HG02678 (cell line): ENCODE measurements around the gene CNBD2.
"Not testable (repeated sequence)": the region's sequence is repeated elsewhere in the genome, so short reads cannot be mapped to it uniquely, and the experiment has no call there.

Source experiments
- ATAC-seq: cut with Tn5 transposase; IDR thresholded peaks from one replicate; pipeline ENCODE4 v1.9.1; 2021; ENCODE audit warnings: mild to moderate bottlenecking, moderate library complexity; ENCODE audit not compliant: unreplicated experiment

CNBD2 gene

DNA sequence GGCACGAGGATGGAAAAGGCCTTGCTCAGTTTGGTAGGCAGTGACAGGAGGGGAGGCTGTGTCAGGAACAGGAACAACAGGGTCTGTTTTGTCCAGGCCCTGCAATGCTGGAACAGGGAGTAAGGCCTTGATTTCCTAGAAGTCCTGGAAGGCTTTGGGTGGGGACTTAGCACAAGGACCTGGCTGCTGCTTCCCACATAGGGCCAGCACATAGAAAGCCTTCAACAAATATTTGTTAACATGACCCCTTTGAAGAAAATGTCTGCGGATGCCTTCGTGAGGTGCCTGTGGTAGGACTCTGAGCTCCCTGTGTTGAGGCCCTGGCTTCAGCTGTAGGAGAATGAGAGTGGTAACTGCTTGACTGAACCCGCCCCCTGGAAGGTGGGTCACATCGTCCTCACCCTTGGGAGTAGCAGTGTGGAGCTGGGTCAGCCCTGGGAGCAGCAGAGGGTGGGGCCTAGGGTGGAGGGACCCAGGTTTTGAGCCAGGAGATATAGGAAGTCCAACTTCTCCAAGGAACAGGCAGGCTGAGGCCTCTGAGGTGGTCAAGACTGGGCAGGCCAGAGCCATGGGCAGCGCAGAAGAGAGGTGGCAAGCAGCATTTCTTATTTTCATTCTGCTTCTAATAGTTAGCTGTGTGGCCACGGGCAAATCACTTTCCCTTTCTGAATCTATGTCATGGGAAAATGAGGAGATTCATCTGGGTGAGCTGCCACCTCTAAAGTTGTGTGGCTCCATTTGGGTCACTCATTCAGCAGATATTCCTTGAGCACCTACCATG, 50.0 kb downstream of the CNBD2 start:
- no peak for ATAC-seq

DNA sequence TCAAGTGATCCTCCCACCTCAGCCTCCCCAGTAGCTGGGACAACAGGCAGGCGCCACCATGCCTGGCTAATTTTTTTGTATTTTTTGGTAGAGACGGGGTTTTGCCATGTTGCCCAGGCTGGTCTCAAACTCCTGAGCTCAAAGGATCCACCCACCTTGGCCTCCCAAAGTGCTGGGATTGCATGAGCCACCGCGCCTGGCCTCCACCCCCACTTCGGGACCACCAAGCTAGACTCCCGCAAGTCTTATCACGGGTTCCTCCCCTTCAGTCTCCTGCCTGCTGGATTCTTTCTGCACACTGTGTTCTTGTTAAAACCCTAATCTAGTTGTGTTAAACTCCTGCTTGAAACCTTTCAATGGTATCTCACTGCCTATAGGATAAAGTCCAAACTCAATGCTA, 57.7 kb downstream of the CNBD2 start:
- ATAC-seq: not testable (repeated sequence)

GRCh38 chr20:36028106-36028808, 59.9 kb downstream of the CNBD2 start:
- no peak for ATAC-seq

DNA sequence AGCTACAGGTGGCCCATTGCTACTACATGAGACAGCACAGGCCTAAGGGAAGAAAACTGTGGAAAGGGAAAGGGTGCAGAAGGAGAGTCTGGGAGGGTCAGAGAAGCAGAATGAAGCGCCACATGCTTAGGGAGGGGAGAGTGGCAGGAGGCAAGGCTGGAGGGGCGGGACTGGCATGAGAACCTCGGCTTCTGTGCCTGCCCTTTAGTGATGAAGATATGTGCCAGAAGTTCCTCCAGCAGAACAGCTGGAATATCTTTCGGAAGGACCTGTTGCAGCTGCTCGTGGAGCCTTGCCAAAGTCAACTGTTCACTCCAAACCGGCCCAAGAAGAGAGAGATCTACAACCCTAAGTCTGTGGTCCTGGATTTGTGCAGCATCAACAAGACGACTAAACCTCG, 61.8 kb downstream of the CNBD2 start:
- no peak for ATAC-seq

DNA sequence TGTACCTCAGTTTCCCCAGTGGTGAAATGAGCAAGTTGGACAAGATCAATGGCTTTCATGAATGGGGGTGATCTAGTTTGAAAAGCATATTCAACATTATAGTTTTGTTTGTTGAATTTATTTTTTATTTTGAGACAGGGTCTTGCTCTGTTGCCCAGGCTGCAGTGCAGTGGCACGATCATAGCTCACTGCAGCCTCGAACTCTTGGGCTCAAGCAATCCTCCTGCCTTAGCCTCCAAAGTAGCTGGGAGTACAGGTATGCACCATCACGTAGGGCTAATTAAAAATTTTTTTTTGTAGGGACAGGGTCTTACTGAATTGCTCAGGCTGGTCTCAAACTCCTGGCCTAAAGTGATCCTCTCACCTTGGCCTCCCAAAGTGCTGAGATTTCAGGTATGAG, 63.4 kb downstream of the CNBD2 start:
- no peak for ATAC-seq

- no peak for ATAC-seq
Observed at GRCh38 chr20:36034875-36035274, 66.5 kb downstream of the CNBD2 start.

GRCh38 chr20:36035745-36036144, 67.4 kb downstream of the CNBD2 start:
- ATAC-seq: no peak

DNA sequence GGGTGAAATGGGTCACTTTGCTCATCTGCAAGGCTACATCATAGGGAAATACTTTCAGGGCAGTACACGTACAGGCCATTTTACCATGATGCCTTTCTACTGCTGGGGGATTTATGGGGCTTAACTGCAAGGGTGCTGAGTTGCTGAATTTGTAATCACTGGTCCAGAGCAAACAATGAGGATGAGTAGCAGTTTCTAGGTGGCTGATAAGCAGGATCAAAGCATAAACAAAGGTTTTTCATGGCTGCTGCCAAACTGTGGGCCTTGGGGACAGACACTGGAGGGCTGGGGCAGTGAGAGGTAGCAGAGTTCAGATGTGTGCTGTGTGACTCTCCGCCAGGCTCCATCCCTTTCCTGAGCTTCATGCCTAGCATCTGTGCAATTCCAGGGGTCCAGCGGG, 68.3 kb downstream of the CNBD2 start:
- ATAC-seq: no peak

DNA sequence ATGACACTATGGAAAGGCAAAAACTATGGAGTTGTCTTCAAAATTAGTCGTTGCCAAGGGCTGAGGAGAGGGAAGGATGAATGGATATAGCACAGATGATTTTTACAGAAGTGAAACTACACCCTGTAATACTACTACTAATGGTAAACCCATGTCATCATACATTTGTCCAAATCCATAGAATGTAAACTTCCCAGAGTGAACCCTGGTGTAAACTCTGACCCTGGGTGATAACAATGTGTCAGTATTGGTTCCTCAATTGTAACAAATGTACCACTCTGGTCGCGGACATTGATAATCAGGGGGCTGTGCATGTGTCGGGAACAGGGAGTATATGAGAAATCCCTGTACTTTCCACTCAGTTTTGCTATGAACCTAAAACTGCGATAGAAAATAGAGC, 72.2 kb downstream of the CNBD2 start:
- ATAC-seq: no peak

DNA sequence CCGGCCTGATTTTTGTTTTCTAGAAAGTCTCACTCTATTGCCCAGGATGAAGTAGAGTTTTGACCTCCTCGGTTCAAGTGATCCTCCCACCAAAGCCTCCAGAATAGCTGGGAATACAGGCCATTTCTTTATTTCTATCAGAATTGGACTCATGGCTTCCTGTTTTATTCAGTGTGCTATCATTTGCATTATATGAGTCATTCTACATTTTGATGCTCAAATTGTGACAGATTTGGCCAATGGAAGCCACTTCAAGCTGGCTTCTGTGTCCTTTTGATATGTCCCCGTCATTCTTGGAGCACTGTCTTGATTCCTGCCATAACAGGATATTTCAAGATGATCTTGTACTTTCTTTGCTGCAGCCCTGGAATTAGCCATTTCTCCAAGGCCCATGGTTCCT, 75.1 kb downstream of the CNBD2 start:
- ATAC-seq: no peak

- ATAC-seq: no peak
Observed at GRCh38 chr20:36043892-36044515, 75.6 kb downstream of the CNBD2 start.

DNA sequence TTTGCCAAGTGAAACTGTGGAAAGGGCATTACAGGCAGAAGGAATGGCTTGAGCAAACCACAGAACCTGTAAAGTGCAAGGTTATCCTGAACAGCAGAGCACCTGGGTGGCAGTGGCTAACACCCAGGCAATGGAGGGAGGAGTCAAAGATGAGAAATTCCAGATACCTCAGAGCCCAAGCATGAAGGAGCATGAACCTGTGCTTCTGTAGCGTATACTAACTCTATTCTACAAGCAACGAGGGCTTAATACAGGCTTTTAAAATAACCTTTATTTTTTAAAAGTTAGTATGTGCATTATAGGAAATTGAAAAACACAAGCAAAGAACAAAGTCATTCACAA, 77.0 kb downstream of the CNBD2 start:
- ATAC-seq: no peak

GRCh38 chr20:36046073-36046798, 77.8 kb downstream of the CNBD2 start:
- not testable (repeated sequence) for ATAC-seq

- ATAC-seq: not testable (repeated sequence)
Observed at GRCh38 chr20:36049408-36049807, 81.0 kb downstream of the CNBD2 start.

GRCh38 chr20:36050436-36051317, 82.3 kb downstream of the CNBD2 start:
- peak; percentile 92 for ATAC-seq

DNA sequence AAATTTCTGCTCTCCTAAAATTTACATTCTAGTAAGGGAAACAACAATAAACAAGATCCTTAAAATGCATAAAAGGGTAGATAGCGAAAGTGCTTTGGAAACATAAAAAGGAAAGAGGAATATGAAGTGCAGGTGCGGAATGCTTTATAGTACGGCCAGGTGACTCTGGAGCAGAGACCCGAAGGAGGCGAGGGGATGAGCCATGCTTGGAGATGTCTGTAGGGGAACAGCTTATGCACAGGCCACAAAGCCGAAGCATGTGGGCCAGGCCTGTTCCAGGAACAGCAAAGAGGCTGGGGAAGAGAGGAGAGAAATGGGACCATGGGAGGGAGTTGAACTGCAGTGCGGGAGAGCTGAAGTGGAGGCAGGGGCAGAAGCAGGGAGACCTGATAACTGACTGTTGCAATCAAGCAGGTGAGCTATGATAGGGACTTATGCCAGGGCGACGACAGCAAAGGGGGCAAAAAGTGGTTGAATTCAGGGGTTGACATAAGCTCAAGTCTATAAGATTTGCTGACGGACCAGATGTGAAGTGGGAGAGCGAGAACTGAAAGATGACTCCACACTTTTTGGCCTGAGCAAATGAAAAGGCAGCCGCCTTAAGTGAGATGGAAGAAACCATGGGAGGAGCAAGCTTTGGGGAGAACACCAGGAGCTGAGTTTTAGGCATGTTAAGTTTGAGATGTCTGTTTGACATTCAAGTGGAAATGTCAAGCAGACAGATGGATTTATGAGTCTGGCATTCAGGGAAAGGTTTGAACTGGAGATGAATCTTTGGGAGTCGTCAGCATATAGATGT, 83.1 kb downstream of the CNBD2 start:
- ATAC-seq: no peak

- ATAC-seq: no peak
Observed at GRCh38 chr20:36052117-36052513, 83.7 kb downstream of the CNBD2 start.

DNA sequence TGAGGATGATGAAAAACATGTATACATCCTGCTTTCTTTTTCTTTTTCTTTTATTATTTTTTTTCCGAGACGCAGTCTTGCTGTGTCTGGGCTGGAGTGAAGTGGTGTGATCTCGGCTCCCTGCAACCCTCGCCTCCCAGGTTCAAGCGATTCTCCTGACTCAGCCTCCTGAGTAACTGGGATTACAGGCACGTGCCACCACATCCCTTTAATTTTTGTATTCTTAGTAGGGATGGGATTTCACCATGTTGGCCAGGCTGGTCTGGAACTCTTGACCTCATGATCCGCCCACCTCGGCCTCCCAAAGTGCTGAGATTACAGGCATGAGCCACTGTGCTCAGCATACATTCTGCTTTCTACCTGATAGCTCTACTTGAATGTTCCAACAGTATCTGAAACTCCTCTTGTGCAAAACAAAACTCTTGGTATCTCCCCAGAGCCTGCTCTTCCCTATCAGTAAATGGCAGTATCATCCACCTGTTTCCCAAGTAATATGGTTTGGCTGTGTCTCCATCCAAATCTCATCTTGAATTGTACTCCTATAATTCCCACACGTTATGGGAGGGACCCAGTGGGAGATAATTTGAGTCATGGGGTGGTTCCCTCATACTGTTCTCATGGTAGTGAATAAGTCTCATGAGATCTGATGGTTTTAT, 85.6 kb downstream of the CNBD2 start:
- not testable (repeated sequence) for ATAC-seq

DNA sequence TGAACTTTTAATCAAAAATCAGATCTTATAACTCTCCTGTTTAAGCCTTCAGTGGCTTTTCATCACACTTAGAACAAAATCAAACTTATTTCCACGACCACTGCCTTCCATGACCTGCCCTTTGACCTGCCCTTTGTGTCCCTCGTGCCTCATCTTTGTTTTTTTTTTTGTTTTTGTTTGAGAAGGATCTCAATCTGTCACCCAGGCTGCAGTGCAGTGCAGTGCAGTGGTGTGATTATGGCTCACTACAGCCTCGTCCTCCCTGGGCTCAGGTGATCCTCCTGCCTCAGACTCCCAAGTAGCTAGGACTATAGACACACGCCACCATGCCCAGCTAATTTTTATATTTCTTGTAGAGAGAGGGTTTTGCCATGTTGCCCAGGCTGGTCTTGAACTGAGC, 86.8 kb downstream of the CNBD2 start:
- no peak for ATAC-seq
